Fibroblast of the conjunctiva (primary cell): ENCODE measurements around the gene DXO.
"Not testable (repeated sequence)": the region's sequence is repeated elsewhere in the genome, so short reads cannot be mapped to it uniquely, and the experiment has no call there.

Experiments used
- DNase-seq: peaks from one replicate; pipeline ENCODE4 v3.0.0-alpha.2; 2010; ENCODE audit warnings: low read depth

Gene DXO

GRCh38 chr6:31980195-31980876, 8.4 kb upstream of the DXO start:
- DNase-seq, result not testable (repeated sequence)

GRCh38 chr6:31979238-31979898, 7.4 kb upstream of the DXO start:
- no peak for DNase-seq

GRCh38 chr6:31978831-31979230, 6.9 kb upstream of the DXO start:
- DNase-seq, result no peak

DNA sequence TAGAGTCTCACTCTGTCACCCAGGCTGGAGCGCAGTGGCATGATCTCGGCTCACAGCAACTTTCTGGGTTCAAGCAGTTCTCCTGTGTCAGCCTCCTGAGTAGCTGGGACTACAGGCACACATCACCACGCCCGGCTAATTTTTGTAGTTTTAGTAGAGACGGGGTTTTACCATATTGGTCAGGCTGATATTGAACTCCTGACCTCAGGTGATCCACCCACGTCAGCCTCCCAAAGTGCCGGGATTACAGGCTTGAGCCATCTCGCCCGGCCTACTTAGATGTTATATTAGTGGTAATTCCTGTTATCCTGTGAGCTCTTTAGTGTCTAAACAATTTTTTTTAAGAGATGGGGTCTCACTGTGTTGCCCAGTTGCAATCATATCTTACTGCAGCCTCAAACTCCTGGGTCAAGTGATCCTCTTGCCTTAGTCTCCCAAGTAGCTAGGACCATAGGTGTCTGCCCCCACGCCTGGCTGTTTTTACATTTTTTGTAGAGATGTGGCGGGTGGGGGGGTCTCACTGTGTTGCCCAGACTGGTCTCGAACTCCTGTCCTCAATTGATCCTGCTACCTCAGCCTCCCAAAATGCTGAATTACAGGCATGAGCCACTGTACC, 6.0 kb upstream of the DXO start:
- no peak for DNase-seq

GRCh38 chr6:31976065-31976464, 4.1 kb upstream of the DXO start:
- not testable (repeated sequence) for DNase-seq

DNA sequence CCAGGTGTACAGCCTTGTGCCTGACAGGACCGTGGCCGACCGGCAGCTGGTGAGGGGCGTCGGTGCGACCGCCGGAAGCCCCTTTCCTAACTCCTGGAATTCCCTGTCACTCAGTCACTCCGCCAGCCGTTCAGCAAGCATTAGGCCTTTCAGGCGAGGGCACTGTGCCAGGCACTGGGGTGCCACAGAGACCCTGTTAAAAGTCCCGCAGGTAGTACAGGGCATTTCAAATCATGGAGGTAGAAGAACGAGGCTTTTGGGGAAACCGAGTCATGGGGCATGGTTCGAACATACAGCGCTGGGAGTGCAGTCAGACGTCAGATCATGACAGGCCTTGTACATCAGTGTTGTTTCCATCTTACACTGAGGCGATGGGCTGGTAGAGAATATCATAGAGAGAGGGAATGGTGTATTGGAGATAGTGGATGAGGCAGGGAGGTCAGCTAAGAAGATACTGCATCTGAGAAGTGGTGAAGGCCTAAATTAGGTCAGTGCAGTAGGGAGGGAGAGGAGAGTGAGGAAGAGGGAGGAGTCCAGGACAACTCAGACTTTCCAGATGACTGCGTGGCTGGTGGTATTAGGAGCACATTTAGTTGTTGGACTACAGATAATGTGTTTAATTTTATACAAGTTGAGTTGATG, 892 bp upstream of the DXO start:
- peak; percentile 31 for DNase-seq

- no peak for DNase-seq
Measured at GRCh38 chr6:31971279-31971992, 502 bp downstream of the DXO start.

GRCh38 chr6:31970604-31971271, 1.2 kb downstream of the DXO start:
- DNase-seq, result no peak

DNA sequence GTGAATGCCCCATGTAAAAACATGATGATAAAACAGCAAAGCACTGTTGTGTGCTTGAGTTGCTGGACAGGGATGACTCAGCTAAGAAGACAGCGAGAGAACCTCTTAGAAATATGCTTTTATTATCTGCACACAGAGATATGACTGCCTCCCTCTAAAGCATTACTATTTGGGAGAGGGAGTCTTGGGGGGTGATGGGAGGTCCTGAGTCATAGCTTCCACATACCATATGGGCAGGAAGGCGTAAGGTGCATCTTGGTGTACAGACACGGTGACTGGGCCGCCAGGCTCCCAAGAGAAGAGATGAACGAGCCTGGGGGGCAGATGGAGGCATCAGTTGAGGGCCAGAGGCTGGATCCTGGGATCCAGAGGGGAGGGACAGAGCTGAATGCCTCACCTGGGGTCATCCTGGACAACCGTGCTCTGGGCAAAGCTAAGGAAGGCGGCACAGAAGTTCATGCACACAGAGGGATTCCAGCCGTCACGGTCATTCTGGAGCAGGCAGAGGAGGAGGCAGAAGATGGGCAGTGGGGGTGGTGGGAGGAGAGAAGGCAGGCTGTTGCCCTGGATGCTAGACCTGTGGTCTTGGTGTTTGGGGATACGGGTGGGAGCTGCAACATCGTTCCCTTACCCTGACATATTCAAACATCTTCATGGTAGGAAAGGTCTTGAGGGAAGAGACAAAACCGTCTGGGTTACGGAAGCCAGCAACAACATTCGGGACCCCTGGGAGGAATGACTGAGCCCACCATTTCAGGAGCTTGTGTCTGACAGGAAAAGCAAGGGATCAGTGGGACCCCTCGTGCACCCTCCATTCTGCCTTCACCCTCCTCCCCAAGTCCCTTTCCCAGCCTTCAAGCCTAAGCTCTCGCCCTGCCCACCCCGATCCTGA, 2.0 kb downstream of the DXO start:
- DNase-seq, result no peak

DNA sequence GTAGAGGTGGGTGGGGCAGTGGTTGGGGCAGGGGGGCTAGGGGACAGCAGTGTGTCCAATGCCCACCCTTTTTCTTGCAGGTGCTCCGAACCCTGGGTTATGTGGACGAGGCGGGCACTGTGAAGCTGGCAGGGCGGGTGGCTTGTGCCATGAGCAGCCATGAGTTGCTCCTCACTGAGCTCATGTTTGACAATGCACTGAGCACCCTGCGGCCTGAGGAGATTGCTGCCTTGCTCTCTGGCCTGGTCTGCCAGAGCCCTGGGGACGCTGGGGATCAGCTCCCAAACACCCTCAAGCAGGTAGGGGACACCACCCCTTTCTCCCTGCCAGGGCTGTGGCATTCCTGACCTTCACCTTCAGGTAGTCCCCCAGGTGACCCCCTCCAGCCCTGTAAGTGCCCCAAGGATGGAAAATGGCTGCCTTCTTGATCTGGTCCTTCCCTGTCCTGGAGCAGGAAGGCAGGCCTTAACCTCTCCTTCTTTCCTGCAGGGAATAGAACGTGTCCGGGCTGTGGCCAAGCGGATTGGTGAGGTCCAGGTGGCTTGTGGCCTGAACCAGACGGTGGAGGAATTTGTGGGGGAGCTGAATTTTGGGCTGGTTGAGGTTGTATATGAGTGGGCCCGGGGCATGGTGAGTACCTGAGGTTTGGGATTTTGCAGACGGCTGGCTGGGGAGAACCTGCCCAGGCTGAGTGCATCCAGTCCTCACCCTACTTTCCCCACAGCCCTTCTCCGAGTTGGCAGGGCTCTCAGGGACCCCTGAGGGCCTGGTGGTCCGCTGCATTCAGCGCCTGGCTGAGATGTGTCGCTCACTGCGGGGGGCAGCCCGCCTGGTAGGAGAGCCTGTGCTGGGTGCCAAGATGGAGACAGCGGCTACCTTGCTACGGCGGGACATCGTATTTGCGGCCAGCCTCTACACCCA, 2.9 kb downstream of the DXO start:
- no peak for DNase-seq

DNA sequence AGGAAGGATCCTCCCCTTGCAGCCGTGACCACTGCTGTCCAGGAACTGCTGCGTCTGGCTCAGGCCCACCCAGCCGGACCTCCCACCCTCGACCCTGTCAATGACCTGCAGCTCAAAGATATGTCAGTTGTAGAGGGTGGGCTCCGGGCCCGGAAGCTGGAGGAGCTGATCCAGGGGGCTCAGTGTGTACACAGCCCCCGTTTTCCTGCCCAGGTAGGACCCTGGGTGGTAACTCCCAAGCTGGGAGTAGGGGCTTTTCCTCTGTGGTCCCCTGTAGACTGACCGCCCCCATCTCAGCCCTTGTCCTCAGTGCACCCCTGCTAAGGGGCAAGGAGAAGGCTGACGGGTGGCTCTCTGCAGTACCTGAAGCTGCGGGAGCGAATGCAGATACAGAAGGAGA, 3.6 kb downstream of the DXO start:
- no peak for DNase-seq

- DNase-seq, result no peak
Measured at GRCh38 chr6:31967926-31968320, 4.0 kb downstream of the DXO start.

GRCh38 chr6:31966997-31967925, 4.7 kb downstream of the DXO start:
- no peak for DNase-seq

DNA sequence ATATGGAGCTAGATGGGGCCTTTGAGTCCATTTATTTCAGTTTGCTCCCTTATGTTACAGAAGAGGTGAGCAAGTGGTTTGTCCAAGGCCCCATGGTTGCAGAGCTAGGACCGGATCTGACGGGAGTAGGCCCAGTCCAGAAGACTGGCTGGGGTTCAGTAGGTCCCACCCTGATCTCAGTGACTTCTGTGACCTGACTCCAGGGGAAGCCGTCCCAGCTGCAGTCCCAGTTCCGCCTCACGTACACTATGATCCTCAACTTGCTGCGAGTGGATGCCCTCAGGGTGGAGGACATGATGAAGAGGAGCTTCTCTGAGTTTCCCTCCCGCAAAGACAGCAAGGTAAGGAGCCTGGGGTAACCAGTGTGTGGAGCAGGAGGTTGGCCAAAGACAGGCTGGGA, 5.4 kb downstream of the DXO start:
- DNase-seq, result no peak

DNA sequence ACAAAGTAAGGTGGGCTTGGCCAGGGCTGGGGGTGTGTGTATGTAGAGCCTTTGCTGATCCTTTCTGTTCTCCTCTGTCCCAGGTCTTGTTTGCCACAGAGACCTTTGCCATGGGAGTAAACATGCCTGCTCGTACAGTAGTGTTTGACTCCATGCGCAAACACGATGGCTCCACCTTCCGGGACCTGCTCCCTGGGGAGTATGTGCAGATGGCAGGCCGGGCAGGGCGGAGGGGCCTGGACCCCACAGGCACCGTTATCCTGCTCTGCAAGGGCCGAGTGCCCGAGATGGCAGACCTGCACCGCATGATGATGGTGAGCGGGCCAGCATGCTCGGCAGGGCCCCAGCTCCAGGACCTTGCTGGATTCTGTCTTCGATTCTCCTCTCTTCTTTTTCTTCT, 6.2 kb downstream of the DXO start:
- DNase-seq, result no peak

DNA sequence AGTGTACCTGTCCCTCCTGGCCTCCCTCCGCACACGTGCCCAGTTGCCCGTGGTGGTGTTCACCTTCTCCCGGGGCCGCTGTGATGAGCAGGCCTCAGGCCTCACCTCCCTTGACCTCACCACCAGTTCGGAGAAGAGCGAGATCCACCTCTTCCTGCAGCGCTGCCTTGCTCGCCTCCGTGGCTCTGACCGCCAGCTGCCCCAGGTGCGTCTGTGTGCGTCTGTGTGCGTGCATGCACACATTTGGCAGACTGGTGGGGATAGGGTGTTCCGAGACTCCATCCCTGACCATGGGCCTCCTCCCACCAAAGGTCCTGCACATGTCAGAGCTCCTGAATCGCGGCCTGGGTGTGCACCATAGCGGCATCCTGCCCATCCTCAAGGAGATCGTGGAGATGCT, 8.0 kb downstream of the DXO start:
- no peak for DNase-seq

DNA sequence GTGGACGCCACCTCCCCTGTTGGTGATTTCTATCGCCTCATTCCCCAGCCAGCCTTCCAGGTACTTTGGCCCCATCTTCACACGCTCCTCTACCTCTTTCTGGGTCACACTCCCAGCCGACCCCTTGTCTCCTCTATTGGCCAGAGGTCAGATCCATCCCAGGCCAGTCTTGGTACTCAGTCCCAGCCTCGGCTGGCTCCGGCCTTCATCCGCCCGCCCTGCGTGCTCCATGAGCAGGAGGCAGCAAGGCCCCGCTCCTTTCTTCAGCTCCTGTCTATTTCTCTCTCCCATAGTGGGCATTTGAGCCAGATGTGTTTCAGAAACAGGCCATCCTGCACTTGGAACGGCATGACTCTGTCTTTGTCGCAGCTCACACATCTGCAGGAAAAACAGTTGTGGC, 10.3 kb downstream of the DXO start:
- no peak for DNase-seq
